Left colon (tissue), 2 donors: Measurements from ENCODE around the gene MROH2B. TPM values are rescaled to one million over a fixed set of nuclear protein-coding genes. Genes with fewer than 3 reads are reported as not detected.

Experiments used
- ATAC-seq: fragments of 200-7000 bp; cut with Tn5 transposase; one replicate; pipeline ENCODE4 v1.9.1; 2020; ENCODE audit warnings: mild to moderate bottlenecking, moderate library complexity
- DNase-seq, 2 donors: peaks; one replicate each; pipeline ENCODE4 v3.0.0-alpha.2; 2020
- intact Hi-C, 2 donors: fragments of 100-400 bp; cut with DNase I in 1 of 2; cut with micrococcal nuclease in 1 of 2; formaldehyde crosslinking; loops; one replicate each; pipeline versions ENCODE4 v1.11.2 to v1.14.0; 2022; cut with DNase I, micrococcal nuclease
- long read RNA-seq: library from polyadenylated mRNA; unstranded; transcript quantifications from one replicate; pipeline ENCODE4 v2.0.0, GENCODE V29; 2021
- total RNA-seq, 2 donors: library from RNA; stranded (reverse); fragmentation: NEBNext Ultra II Directional; extraction: Animal tissue kit (Norgen Biotek cat#: 25700); gene quantifications; one replicate each; pipeline ENCODE4 v1.2.1, GENCODE V29; 2021
- donor health status: DM: no; HTN: no; CAD: no.
- donor health status: DM: yes; HTN: yes; CAD: no.

The MROH2B gene
- total RNA-seq, result not detected
- long read RNA-seq, result 0 reads

DNA sequence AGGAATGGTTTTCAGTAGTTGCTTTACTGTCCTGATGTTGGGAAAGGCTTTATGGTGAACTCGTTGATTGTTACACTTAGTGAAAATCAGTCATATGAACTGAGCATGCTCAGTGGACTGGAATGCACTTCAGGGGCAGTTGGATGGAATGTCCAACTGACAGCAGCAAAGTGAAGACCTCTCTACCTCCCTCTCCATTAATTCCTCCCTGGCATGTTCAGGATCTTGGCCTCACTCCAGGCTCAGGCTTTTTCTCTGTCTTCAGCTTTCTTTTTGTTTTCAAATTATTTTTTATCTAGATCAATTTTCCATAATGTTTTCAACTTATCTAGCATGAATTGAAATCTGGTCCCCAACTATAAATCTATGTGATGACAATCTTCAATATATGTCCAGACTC, at the start of gene MROH2B:
TSS of gene MROH2B (minus strand) at position 101 of the 400 bp plus-strand sequence. CDS start 490 bp downstream, outside the sequence.
- no peak for DNase-seq
- no peak for ATAC-seq
- intact Hi-C loops, result no loop called here

GRCh38 chr5:41120600-41120999, 49.5 kb upstream of the MROH2B start:
- ATAC-seq, result no peak
- intact Hi-C loops, result no loop called here
- DNase-seq, result no peak

- ATAC-seq (no peak), DNase-seq (no peak)
- intact Hi-C loops, result no loop called here
Measured at GRCh38 chr5:41118177-41118576, 47.0 kb upstream of the MROH2B start.

DNA sequence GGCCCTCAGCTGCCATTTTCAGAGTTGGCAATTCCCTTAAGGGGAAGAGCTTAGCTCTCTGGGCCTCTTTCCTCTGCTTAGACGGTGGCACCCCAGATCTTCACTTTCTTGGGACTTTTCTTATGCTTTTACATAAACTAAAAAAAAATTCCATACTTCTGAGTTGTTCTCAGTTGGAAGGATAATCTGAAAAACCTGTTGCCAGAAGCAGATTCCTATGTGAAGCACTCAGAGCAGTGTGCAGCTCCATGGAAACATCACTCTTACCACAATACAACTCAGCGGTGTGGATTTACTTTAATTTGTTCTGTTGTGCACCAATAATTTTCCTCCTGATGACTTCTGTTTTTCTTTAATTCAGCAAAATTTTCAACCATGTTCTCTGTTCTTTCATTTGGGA, 44.1 kb upstream of the MROH2B start:
- intact Hi-C loops, result no loop called here
- ATAC-seq, result no peak
- no peak for DNase-seq

GRCh38 chr5:41112486-41113455, 41.6 kb upstream of the MROH2B start:
- no peak for ATAC-seq
- DNase-seq, result no peak

GRCh38 chr5:41109186-41109585, 38.0 kb upstream of the MROH2B start:
- intact Hi-C loops, result no loop called here
- DNase-seq (no peak), ATAC-seq (no peak)

More at GRCh38 chr5:41112486-41113455, 41.6 kb upstream of the MROH2B start:
- intact Hi-C loops, result no loop called here

DNA sequence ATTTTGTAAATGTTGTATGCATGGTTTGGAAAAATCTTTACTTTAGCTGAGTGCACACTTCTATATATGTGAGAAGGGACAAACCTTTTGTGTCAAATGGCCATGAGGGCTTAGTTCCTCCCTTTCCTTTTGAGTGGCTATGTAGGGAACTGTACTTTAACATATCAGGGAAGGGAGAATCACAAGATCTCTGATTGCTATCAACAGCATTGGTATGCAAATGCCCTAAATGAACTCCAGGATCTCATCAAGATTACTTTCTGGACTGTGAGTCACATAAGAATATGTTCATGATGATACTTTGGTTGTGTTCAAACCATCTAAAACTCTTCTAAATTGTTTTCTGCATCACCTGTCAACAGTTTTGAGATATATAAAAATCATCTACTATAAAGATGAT, 31.2 kb upstream of the MROH2B start:
- ATAC-seq (no peak), DNase-seq (no peak)
- intact Hi-C loops, result no loop called here

GRCh38 chr5:41097642-41098041, 26.5 kb upstream of the MROH2B start:
- intact Hi-C loops, result no loop called here
- ATAC-seq, result no peak
- no peak for DNase-seq

GRCh38 chr5:41095324-41096101, 24.4 kb upstream of the MROH2B start:
- intact Hi-C loops, result no loop called here
- DNase-seq (no peak), ATAC-seq (no peak)

DNA sequence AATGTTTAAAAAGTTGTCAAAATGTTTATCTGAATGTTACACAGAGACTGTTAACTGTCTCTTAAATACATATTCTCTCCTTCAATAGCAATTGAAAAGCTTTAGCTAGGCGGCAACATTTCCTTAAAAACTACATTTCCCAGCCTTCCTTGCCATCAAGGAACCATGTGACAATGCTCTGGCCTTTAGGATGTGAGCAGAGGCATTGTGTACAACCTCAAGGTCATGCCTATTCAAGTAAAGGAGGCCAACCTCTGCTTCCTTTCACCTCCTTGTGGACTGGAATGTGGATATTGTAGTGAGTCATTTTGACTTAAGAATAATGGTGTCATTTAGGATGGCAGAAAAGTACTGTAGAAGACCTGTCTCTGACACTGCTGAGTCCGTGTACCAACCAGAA, 23.7 kb upstream of the MROH2B start:
- DNase-seq (no peak), ATAC-seq (no peak)
- intact Hi-C loops, result no loop called here

GRCh38 chr5:41093803-41094202, 22.7 kb upstream of the MROH2B start:
- ATAC-seq (no peak), DNase-seq (no peak)
- intact Hi-C loops, result no loop called here

GRCh38 chr5:41087461-41087860, 16.3 kb upstream of the MROH2B start:
- ATAC-seq, result no peak
- intact Hi-C loops, result no loop called here
- DNase-seq, result no peak

GRCh38 chr5:41083306-41083705, 12.2 kb upstream of the MROH2B start:
- ATAC-seq, result no peak
- intact Hi-C loops, result no loop called here
- DNase-seq, result no peak

DNA sequence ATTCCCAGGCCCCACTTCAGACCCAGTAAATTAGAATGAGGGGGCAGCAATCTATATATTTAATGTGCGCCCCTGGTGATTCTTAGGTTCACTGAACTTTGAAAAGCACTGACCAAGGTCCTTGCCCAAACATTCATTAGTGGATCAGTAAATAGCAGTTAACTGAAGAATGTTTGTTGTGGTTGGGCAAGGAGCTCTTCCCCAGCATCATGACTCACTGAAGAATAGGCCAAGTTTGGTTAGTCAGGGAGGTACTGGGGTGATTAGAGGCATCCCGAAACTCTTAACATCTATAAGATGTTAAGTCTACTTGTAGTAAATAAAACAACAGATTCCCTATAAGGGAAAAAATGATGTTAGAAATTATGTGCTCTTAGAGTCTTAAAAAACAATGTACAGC, 833 bp upstream of the MROH2B start:
- ATAC-seq, result no peak

GRCh38 chr5:41067714-41068568, 3.2 kb downstream of the MROH2B start:
- intact Hi-C loops, result no loop called here
- DNase-seq, result no peak

More for the DNA sequence above, 833 bp upstream of the MROH2B start:
- intact Hi-C loops, result no loop called here
- no peak for DNase-seq

DNA sequence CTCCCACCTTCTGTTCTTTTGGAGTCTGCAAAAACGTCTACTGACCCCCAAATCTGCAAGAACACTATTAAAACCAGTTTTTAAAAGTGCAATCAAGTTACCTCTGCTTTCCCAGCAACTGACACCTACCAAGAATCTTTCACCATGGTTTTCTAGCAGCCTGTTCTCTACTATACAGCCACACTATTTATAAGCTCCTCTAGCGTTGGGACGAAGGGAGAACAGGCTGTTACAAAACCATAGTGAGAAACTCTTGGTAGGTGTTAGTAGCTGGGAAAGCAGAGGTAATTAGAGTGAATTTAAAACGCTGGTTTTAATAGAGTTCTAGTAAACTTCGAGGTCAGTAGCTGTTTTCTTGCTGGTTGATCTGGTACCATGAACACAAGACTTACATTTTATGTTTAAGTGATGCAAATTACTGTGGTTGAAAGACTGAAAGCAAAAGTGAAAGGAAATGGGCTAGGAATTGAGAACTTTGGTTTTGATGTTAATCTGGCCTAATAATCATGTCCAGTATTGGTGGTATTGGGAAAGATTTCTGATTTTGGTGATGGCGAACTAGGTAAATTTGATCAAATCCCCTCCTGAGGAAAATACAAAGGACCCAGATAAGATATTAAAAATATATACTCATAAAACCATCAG, 5.3 kb downstream of the MROH2B start:
- no peak for DNase-seq
- ATAC-seq, result no peak
- intact Hi-C loops, result no loop called here

More at GRCh38 chr5:41067714-41068568, 3.2 kb downstream of the MROH2B start:
- ATAC-seq, result no peak

- DNase-seq (no peak), ATAC-seq (no peak)
- intact Hi-C loops, result no loop called here
Measured at GRCh38 chr5:41057940-41058339, 13.2 kb downstream of the MROH2B start.

DNA sequence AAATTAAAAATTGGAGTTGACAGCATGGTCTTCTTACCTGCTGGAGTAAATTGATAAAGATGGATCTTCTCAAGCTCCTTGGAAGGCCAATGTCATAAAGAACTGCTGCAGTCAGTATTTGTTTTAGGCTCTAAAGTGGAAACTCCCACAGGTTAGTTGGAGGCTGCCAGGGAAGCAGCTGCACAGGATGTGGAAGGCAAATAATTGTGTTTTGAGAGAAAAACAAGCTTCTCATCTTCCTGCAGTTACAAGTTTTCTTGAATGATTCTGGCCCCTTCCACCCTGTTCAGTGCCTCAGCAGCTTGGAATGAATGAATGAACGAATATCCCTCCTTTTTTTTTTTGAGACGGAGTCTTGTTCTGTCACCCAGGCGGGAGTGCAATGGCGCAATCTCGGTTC, 13.9 kb downstream of the MROH2B start:
- no peak for ATAC-seq
- intact Hi-C loops, result no loop called here
- DNase-seq, result no peak

DNA sequence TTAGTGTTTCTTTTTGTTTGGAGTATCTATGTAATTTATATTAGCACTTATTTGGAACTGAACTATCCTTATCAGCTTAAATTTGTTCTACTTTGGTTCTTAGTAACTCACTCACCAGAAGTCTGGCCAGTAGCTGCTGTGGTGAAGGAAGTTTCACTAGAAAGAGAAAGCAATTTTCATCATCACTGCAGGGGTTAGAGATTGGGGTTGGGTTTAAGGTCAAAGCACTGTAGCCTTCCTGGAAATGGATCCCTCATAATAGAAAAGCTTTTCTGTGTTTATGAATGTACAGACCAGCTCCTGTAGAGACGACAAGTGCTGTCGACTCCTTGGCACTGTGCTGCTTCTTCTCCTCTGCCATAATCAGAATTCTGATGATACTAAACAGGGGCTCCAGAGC, 22.2 kb downstream of the MROH2B start:
- intact Hi-C loops, result no loop called here

More for the DNA sequence above, 22.2 kb downstream of the MROH2B start:
- ATAC-seq (no peak), DNase-seq (no peak)
